ENCODE data around the gene CSNK2A2.
A peak's percentile ranks its signal among the peaks of the same experiment; 100 is the strongest.

The CSNK2A2 gene

DNA sequence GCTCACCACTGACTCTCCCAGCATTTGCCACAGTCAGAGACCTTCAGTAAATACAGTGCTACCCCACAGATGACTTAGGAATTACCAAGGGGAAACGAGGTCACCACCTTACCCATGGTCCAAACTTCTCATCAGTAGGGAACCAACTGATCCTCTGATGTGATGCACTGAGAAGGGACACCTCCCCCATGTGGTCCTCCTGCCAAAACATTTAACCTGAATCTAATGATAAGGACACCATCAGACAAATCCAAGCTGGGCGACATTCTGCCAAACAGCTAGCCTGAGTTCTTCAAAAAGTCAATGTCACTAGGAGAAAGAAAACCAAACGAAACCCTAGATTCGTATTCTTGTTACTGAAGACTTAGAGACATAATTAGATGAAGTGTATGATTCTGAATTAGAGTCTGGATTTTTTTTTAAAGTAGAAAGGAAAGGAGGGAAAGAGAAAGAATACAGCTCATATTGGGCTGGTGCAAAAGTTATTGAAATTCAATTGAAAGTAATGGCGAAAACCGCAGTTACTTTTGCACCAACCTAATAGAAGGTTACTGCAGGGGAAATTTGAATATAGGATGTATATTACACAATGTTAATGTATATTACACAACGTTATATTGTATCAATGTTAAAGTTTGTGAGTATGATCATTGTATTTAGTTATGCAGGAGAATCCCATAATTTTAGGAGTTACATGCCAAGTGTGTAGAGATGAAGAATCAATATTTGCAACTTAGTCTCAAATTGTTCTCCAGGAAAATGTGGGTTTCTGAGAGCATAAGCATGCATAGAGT is 2.3 kb upstream of the CSNK2A2 start:
- no peak overlapping the region for H3K4me3 ChIP-seq (ENCODE audit: low read depth, low read length)
- no peak for DNase-seq (ENCODE audit: low read depth)
- TF ChIP-seq, protein P1, sequence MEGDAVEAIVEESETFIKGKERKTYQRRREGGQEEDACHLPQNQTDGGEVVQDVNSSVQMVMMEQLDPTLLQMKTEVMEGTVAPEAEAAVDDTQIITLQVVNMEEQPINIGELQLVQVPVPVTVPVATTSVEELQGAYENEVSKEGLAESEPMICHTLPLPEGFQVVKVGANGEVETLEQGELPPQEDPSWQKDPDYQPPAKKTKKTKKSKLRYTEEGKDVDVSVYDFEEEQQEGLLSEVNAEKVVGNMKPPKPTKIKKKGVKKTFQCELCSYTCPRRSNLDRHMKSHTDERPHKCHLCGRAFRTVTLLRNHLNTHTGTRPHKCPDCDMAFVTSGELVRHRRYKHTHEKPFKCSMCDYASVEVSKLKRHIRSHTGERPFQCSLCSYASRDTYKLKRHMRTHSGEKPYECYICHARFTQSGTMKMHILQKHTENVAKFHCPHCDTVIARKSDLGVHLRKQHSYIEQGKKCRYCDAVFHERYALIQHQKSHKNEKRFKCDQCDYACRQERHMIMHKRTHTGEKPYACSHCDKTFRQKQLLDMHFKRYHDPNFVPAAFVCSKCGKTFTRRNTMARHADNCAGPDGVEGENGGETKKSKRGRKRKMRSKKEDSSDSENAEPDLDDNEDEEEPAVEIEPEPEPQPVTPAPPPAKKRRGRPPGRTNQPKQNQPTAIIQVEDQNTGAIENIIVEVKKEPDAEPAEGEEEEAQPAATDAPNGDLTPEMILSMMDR (IDR thresholded peaks at IDR 0.05; ENCODE audit: low read depth, low read length, missing control alignments) = no peak

GRCh38 chr16:58198803-58199411 is 1.0 kb upstream of the CSNK2A2 start:
- H3K4me3 ChIP-seq (ENCODE audit: low read depth, low read length) = no peak overlapping the region
- no peak for DNase-seq (ENCODE audit: low read depth)
- TF ChIP-seq, protein P1 (IDR thresholded peaks at IDR 0.05; ENCODE audit: low read depth, low read length, missing control alignments) = no peak

DNA sequence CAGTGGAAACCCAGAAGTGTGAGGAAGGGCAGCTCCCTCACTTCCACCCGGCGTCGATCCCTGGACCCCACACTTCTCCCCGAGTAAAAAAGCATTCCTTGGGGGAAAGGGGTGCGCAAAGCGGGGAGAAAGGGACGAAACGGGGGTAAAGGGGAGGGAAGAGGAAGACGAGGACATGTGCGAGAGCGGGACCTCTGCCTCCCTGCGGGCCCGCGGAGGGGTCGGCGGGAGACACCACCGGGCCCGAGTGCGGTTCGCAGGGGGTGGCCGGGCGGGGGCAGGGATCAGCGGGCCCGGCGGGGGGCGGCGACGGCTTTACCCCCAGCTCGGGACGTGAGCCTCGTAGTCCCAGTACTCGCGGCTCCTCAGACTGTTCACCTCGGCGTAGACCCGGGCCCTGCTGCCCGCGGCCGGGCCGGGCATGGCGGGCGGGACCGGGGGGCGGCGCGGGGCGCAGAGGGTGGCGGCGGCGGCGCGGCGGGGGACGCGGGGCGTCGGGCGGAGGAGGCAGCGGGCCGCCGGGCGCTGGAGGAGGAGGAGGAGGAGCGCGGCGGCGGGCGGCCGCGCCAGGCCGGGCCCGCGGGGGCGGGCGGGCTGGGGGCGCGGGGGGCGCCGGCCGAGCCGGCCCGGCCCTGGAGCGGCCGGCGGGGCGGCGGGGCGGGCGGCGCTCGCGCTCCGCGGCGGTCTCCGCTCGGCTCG is 443 bp downstream of the CSNK2A2 start:
- peak overlapping the region; percentile 94 for H3K4me3 ChIP-seq (ENCODE audit: low read depth, low read length)
- no peak for DNase-seq (ENCODE audit: low read depth)
- TF ChIP-seq, protein P1 (IDR thresholded peaks at IDR 0.05; ENCODE audit: low read depth, low read length, missing control alignments) = no peak

GRCh38 chr16:58196898-58197313 is 1.0 kb downstream of the CSNK2A2 start:
- TF ChIP-seq, protein P1 (IDR thresholded peaks at IDR 0.05; ENCODE audit: low read depth, low read length, missing control alignments) = no peak
- peak overlapping the region; percentile 94 for H3K4me3 ChIP-seq (ENCODE audit: low read depth, low read length)
- DNase-seq (ENCODE audit: low read depth) = no peak

DNA sequence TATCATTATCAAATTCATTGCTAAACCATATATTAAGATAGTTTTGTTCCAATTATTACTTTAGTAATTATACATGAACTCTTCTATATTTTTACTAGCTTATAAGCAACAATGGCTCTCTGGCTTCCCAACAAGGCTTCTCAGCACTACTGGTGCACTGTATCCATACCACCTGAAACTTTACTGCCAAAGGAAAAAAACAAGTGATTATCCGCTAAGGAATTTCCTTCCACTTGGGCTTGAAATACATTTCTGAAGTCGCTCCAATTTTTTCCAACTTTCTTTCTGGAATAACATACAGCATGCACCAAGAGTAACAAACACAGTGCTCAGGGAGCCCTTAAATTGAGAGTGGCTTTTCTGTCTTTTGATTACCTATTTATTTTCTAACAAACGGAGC is 2.1 kb downstream of the CSNK2A2 start:
- H3K4me3 ChIP-seq (ENCODE audit: low read depth, low read length) = no peak overlapping the region
- DNase-seq (ENCODE audit: low read depth) = no peak
- TF ChIP-seq, protein P1 (IDR thresholded peaks at IDR 0.05; ENCODE audit: low read depth, low read length, missing control alignments) = no peak

DNA sequence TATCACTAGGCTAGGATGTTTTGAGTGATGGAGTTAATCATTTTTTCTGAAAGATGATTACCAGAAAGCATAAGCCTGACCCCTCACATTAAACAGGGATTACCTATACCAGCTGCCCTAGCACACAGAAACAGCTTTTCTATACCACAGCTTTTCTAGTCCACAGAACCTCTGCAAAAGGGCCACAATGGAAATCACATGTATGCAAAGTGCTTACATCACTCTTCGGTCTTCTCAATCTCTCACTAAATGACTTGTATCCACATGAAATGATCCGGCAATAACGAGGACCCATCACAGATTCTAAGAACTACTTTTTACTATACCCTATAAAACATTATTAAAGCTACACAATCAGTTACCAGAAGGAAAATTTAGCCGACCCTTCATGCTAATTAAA is 2.6 kb downstream of the CSNK2A2 start:
- no peak for DNase-seq (ENCODE audit: low read depth)
- TF ChIP-seq, protein P1 (IDR thresholded peaks at IDR 0.05; ENCODE audit: low read depth, low read length, missing control alignments) = no peak
- H3K4me3 ChIP-seq (ENCODE audit: low read depth, low read length) = no peak overlapping the region
